ENCODE measurements around the gene WFS1.

Gene WFS1

DNA sequence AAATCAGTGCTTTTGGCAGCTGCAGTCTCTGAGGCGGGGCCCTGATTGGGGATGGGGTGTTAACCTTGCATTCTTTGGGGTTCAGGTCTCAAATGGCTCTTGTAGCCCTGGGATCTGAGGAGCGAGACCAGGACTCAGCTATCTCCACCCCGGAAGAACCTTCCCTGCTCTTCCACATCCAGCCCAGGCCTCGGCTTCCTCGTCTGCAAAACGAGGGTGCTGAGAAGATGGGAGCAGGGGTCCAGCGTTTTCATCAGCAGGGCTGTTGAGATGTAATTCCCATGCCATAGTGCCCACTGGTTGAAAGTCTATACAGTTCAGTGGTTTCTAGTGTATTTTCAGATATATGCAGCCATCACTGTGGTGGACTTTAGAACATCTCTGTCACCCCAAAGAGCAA lies 34.6 kb upstream of the WFS1 start:
- no peak for DNase-seq (ENCODE audit: low read depth)

- DNase-seq (ENCODE audit: low read depth) = no peak
These were observed 33.6 kb upstream of the WFS1 start for GRCh38 chr4:6235901-6236640.

DNA sequence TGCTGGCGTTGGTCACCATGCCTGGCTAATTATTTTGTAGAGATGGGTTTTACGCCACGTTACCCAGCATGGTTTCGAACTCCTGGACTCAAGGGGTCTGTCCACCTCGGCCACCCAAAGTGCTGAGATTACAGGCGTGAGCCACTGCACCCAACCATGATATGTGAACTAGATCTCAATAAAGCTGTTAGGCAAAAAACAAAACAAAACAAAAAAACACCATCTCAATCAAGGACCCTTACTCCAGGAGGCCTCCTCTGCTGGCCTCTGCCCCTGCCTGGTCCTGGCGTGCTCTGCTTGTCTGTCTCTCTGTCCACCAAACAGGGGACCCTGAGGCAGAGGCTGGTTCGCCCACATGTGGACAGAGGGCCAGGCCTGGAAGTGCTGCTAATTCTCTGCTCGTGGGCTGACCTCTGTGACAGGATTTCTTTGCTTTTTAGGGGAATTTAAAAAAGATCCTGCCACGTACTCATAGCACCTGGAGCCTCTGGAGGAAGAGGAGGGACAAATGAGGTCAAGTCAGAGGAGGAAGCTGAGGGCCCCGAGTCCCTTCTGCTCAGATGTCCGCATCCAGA lies 32.7 kb upstream of the WFS1 start:
- DNase-seq (ENCODE audit: low read depth) = no peak

- no peak for DNase-seq (ENCODE audit: low read depth)
These were observed 30.2 kb upstream of the WFS1 start for GRCh38 chr4:6239486-6239885.

DNA sequence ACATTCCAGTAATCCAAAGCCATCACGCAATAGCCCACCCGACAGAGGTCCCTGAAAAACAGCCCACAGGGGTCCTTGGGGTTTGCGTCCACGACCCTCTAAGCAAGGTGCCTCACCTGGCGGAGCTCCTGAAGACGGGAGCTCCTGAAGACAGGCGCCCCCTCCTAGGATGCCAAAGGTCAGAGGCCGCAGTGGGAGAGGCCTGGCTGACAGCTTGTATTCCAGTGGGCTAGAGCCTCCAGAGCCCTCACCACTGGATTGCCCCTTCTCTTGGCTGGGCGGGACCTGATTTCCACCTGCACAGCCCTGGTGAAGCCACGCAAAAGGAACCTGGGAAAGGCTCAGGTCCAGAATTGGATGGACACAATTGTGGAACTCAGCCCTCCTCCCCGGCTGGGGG lies 29.7 kb upstream of the WFS1 start:
- DNase-seq (ENCODE audit: low read depth) = no peak

- DNase-seq (ENCODE audit: low read depth) = no peak
These were observed 28.4 kb upstream of the WFS1 start for GRCh38 chr4:6241062-6241845.

GRCh38 chr4:6242271-6243029 lies 27.2 kb upstream of the WFS1 start:
- DNase-seq (ENCODE audit: low read depth) = no peak

DNA sequence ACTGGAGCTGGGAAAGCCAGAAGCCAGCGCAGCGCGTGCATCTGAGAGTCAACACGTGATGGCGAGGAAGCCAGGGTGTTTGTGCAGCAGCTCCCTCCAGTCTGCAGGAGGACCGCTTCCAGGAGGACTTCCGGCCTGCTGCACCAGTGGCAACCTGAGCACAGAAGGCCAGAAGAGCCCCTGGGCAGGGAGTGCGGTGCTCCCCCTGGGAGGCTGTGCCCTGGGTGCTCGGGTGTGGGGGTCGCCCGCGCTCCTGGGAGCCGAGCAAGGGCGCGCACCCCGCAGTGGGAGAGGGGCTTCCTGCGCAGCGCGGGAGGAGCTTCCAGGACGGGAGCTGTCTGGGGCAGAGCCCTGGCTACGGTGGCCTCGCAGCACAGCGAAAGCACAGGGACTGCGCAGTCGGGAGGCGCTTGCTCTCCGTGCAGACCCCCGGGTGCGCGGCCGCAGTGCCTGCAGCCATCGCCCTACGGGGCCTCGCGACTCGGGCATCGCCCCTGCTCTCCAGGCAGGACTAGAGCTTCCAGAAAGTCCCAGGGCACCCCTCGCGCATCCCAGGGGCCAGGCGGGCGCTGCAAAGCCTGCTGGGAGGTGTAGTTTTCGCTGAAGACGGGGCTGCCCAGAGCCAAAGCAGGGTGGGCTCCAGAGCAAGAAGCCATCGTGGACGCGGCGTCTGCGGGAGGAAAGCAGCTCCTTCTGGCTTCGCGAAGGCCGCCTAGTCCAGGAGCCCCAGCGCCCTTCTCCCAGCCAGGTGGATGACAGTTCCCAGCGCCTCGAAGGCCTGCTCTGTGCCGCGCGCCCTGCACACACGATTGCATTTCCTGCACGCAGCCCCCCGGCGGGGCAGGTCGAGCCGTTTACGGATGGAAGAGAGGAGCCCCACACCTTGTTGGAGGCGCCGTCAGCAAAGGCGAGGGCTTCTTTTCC lies 24.1 kb upstream of the WFS1 start:
- no peak for DNase-seq (ENCODE audit: low read depth)

DNA sequence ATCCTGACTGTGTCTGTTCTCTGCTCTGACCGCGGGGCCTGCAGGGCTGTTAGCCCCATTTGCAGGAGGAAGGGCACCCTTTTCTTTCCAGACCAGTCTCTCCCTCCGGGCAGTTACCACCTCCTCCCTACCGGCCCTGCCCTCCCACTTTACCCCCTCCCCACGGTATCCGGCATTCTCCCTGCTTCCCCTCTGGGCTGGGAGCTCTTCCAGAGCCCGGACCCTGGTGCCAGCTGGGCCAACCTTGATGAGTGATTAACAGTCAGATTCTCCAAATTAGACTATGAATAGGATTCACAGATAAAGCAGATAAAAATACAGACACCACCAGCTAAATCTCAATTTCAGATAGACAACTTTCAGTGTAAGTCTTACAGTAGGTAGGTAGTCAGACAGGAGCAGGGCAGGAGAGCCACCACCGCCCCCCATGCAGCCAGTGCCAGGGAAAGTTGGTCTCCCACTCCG lies 23.4 kb upstream of the WFS1 start:
- DNase-seq (ENCODE audit: low read depth) = no peak

GRCh38 chr4:6248394-6248793 lies 21.3 kb upstream of the WFS1 start:
- DNase-seq (ENCODE audit: low read depth) = no peak

DNA sequence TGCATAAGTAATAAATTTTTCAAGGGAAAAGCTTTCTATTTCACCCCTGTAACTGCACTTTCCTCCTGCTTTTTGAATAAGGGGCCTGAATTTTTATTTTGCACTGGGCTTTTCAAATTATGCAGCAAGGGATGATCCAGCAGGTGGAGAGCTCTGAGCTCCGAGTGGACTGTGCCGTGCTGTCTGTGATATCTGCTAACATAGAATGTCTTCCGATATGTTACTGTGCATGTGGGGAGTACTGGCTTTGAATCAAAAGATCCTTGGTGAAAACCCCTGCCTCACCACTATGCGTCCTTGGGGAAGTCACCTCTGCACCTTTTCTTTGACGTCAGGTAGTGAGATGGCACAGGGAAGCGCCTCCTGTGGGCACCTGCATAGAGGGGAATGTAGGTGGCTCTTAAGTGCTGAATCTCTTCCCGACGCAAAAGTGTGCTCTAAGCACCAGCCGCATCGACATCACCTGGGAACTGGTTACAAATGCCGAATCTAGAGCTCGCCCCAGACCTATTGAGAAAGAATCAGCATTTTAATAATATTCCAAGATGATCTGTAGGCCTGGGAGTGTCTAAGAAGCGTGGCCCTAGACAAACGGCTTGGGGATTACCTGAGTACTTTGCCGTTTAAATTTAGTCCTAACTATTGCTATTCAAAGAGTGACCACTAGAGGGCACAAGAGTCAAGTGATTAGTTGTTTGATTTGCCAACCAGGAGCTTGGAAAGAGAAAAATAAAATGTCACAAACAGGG lies 19.2 kb upstream of the WFS1 start:
- no peak for DNase-seq (ENCODE audit: low read depth)

GRCh38 chr4:6250984-6251295 lies 18.7 kb upstream of the WFS1 start:
- DNase-seq (ENCODE audit: low read depth) = no peak

GRCh38 chr4:6251365-6251764 lies 18.3 kb upstream of the WFS1 start:
- DNase-seq (ENCODE audit: low read depth) = no peak

GRCh38 chr4:6252051-6252450 lies 17.6 kb upstream of the WFS1 start:
- no peak for DNase-seq (ENCODE audit: low read depth)

DNA sequence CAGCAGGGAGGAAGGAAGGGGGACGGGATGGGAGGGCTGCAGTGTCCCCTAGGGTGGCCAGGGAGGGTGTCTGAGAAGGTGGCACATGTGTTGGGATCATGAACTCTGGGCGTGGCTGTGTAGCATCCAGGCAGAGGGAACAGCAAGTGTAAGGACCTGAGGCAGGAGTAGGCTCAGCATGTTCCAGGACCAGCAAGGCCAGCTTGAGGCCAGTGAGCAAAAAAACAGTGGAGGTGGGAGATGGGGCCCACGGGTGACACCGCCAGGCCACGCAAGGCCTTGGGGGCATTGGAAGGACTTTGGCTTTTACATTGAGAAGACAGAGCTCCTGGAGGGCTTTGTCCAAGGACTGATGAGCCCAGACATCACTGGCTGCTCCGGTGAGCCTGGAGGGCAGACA lies 16.5 kb upstream of the WFS1 start:
- DNase-seq (ENCODE audit: low read depth) = no peak

GRCh38 chr4:6253961-6254360 lies 15.7 kb upstream of the WFS1 start:
- no peak for DNase-seq (ENCODE audit: low read depth)

DNA sequence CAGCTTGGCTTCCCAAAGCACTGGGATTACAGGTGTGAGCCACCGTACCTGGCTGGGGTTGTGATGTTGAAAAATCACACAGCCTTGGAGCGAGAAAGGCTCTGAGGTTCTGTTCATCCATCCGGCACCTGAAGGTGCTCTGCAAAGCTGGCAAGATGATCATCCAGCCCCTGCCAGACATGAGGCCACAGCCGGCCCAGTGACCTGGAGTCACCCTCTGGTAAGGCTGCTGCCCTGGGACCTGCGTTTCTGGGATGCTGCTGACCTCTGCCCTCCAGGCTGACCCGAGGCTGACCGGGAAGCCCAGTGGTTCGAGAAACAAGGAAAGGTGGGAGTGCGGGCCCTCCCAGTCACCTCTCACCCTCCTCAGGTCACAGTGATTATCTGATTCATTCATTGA lies 13.5 kb upstream of the WFS1 start:
- no peak for DNase-seq (ENCODE audit: low read depth)

DNA sequence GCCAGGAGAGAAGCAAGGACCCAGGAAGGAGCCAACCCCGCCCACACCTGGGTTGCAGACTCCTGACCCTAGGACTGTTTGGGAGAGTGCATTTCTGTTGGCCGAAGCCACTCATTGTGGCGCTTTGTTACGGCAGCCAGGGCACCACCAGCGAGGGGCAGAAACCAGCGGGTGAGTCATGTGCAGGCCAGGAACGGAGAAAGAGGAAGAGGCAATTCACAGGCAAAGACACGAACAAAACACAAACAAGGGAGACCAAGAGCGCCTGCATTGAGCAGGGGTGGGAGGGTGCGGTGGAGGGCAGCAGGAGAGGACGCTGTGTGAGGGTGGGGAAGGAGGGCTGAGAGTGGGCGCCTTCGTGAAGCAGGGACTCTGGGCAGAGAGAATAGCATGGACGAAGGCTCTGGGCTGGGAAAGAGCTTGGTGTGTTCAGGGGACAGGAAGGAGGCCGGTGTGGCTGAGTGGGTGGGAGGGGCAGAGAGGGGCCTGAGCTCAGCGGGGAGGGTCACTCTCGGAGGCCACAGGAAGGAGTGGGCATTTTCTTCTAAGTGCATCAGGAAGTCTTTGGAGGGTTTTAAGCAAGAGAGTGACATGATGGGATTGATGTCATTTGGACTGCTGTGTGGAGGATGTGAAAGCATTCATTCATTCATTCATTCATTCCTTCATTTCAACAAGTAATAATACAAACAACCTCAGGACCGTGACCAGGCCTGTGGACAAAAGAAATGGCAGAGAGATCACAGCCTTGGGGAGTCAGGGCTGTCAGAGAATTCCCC lies 12.2 kb upstream of the WFS1 start:
- no peak for DNase-seq (ENCODE audit: low read depth)

GRCh38 chr4:6258026-6258360 lies 11.7 kb upstream of the WFS1 start:
- DNase-seq (ENCODE audit: low read depth) = no peak

DNA sequence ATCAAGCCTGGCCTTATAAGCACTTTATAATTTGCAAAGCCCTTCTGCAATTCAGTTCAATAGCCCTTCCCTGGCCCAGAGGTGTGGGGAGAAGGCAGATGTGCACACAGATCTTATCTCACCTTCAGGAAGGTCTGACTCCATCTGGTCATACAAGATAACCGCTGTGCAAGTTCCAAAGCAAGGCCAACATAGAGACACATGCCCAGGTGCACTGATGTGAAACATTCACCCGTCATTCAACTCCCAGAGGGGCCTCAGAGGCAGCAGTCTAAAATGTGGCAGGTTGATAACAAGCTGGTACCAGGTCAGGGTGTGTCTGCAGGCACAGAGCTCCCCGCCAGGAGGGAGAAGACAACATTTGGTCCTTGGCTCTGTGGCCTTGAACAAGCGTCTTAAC lies 10.9 kb upstream of the WFS1 start:
- no peak for DNase-seq (ENCODE audit: low read depth)
